A673 (cell line): Measurements from ENCODE around the gene MID1. TPM values are rescaled to one million over a fixed set of nuclear protein-coding genes. Genes with fewer than 3 reads are reported as not detected.
A peak's percentile ranks its signal among the peaks of the same experiment; 100 is the strongest.
"Not testable (repeated sequence)": the region's sequence is repeated elsewhere in the genome, so short reads cannot be mapped to it uniquely, and the experiment has no call there.

Source experiments
- BruUV-seq: library from RNA; stranded (reverse); fragments of 400-500 nt; replicated peaks from 2 replicates; lab custom pipeline; 2021; lab: Mats Ljungman, UMichigan
- CTCF ChIA-PET: fragments of 300-600 bp; sonication (Branson Sonifier 250); formaldehyde crosslinking; loops from one replicate; lab custom pipeline; 2022; ENCODE audit warnings: antibody characterized with exemption; lab: Charles Lee
- POLR2A ChIA-PET: fragments of 300-600 bp; sonication (Branson Sonifier 250); formaldehyde crosslinking; loops from one replicate; lab custom pipeline; 2022; ENCODE audit warnings: antibody characterized with exemption; ENCODE audit not compliant: low non-redundant PET; lab: Charles Lee
- DNase-seq: peaks from one replicate; pipeline ENCODE4 v3.0.0-alpha.2; 2015; ENCODE audit warnings: low spot score
- H3K27ac ChIP-seq: fragments of 200-600 bp; sonication (generic); 2 replicates; pipeline ENCODE4 v1.5.1; 2016; ENCODE audit warnings: mixed run types, low read depth, mild to moderate bottlenecking, mixed read lengths, antibody characterized with exemption, low read length; ENCODE audit not compliant: poor library complexity, severe bottlenecking
- H3K27me3 ChIP-seq: fragments of 200-600 bp; sonication (generic); replicated peaks from 2 replicates; pipeline ENCODE4 v1.6.1; 2017; ENCODE audit warnings: mixed run types, low read depth, mild to moderate bottlenecking, mixed read lengths, antibody characterized with exemption, low read length; ENCODE audit not compliant: insufficient read depth, poor library complexity
- H3K36me3 ChIP-seq: fragments of 200-600 bp; sonication (generic); 2 replicates; pipeline ENCODE4 v1.6.1; 2016; ENCODE audit warnings: mixed run types, mild to moderate bottlenecking, mixed read lengths, antibody characterized with exemption, low read length; ENCODE audit not compliant: insufficient read depth, poor library complexity, severe bottlenecking
- H3K4me1 ChIP-seq: fragments of 200-600 bp; sonication (generic); 2 replicates; pipeline ENCODE4 v1.6.1; 2017; ENCODE audit warnings: mixed run types, mild to moderate bottlenecking, mixed read lengths, antibody characterized with exemption, low read length; ENCODE audit not compliant: insufficient read depth, poor library complexity, severe bottlenecking
- H3K4me3 ChIP-seq: fragments of 200-600 bp; sonication (generic); 2 replicates; pipeline ENCODE4 v1.5.1; 2016; ENCODE audit warnings: low read depth, mixed run types, mild to moderate bottlenecking, mixed read lengths, low read length; ENCODE audit not compliant: poor library complexity, severe bottlenecking
- H3K9me3 ChIP-seq: fragments of 200-600 bp; sonication (generic); 2 replicates; pipeline ENCODE4 v1.6.1; 2016; ENCODE audit warnings: mixed run types, low read depth, mild to moderate bottlenecking, mixed read lengths, antibody characterized with exemption, low read length; ENCODE audit not compliant: poor library complexity, severe bottlenecking
- CTCF ChIP-seq: fragments of 300-800, 200-600 bp; sonication (generic); conservative IDR thresholded peaks from 2 replicates; pipeline ENCODE4 v1.5.1; 2017; ENCODE audit warnings: low read depth, mild to moderate bottlenecking, antibody characterized with exemption, low read length, moderate library complexity, mixed read lengths
- EZH2 ChIP-seq: fragments of 200-600 bp; sonication (generic); IDR thresholded peaks from 2 replicates; pipeline ENCODE4 v1.6.1; 2017; ENCODE audit warnings: borderline replicate concordance, low read depth, mild to moderate bottlenecking, mixed read lengths, antibody characterized with exemption, low read length; ENCODE audit not compliant: poor library complexity, severe bottlenecking
- intact Hi-C: fragments of 100-400 bp; cut with micrococcal nuclease; formaldehyde crosslinking; loops from one replicate; pipeline ENCODE4 v1.10.0; 2022; ENCODE audit not compliant: unreplicated experiment
- total RNA-seq: library from RNA; stranded (reverse); gene quantifications from 2 replicates; pipeline ENCODE4 v1.2.3, GENCODE V29; 2021

The MID1 gene
- total RNA-seq, 1 experiment from 2014 or later, result 7.0 TPM

- H3K9me3 ChIP-seq, result no peaks in the 10 kb centered on the region
These were observed 21.8 kb downstream of the MID1 start for GRCh38 chrX:10598540-10598939.

GRCh38 chrX:10597871-10598270 is 22.5 kb downstream of the MID1 start:
- H3K4me3 ChIP-seq, result no peak overlapping the region
- H3K36me3 ChIP-seq, result no peaks in the 10 kb centered on the region
- DNase-seq, result peak; percentile 55
- H3K27me3 ChIP-seq, result no peaks in the 10 kb centered on the region
- intact Hi-C loops, result loop anchor here (5.0 kb wide), 1 partner anchor 406 kb away; no protein-coding TSS in a partner anchor
- TF ChIP-seq EZH2, result no peak
- TF ChIP-seq CTCF, result peak; percentile 60
- no peak overlapping the region for H3K27ac ChIP-seq
- ChIA-PET CTCF (interaction anchor here (1.3 kb wide), 1 partner anchor 408 kb away, joined by 16 read pairs; no protein-coding TSS in a partner anchor), POLR2A (no interaction called here)
- H3K9me3 ChIP-seq, result no peaks in the 10 kb centered on the region
- no TSS peak for BruUV-seq
- no peaks in the 10 kb centered on the region for H3K4me1 ChIP-seq

More at GRCh38 chrX:10598540-10598939, 21.8 kb downstream of the MID1 start:
- POLR2A ChIA-PET, result interaction anchor here (0.6 kb wide), 1 partner anchor 333 kb away, joined by 4 read pairs; no protein-coding TSS in a partner anchor
- no peak for DNase-seq
- CTCF ChIA-PET, result interaction anchor here (1.3 kb wide), 1 partner anchor 408 kb away, joined by 16 read pairs; no protein-coding TSS in a partner anchor
- Histone ChIP-seq H3K27me3 (no peaks in the 10 kb centered on the region), H3K4me3 (no peak overlapping the region), H3K27ac (no peak overlapping the region), H3K36me3 (no peaks in the 10 kb centered on the region), H3K4me1 (no peaks in the 10 kb centered on the region)
- intact Hi-C loops, result loop anchor here (5.0 kb wide), 1 partner anchor 406 kb away; no protein-coding TSS in a partner anchor
- no TSS peak for BruUV-seq
- TF ChIP-seq EZH2, result no peak
- TF ChIP-seq CTCF, result no peak

GRCh38 chrX:10591363-10592335 is 28.7 kb downstream of the MID1 start:
- no TSS peak for BruUV-seq
- H3K27me3 ChIP-seq, result no peaks in the 10 kb centered on the region
- H3K4me3 ChIP-seq, result no peak overlapping the region
- intact Hi-C loops, result no loop called here
- DNase-seq, result no peak
- ChIA-PET CTCF (no interaction called here), POLR2A (no interaction called here)
- H3K36me3 ChIP-seq, result no peaks in the 10 kb centered on the region
- no peaks in the 10 kb centered on the region for H3K9me3 ChIP-seq
- H3K4me1 ChIP-seq, result no peaks in the 10 kb centered on the region
- TF ChIP-seq EZH2, result no peak
- no peak overlapping the region for H3K27ac ChIP-seq

GRCh38 chrX:10589787-10590186 is 30.6 kb downstream of the MID1 start:
- H3K27me3 ChIP-seq, POLR2A ChIA-PET, H3K9me3 ChIP-seq, H3K27ac ChIP-seq, BruUV-seq, H3K36me3 ChIP-seq, CTCF ChIA-PET, DNase-seq, intact Hi-C loops, H3K4me1 ChIP-seq, H3K4me3 ChIP-seq: not testable (repeated sequence)
